Panc1 (cell line): ENCODE results near the gene NUDT7. TPM values are rescaled to one million over a fixed set of nuclear protein-coding genes. Genes with fewer than 3 reads are reported as not detected.
A peak's percentile ranks its signal among the peaks of the same experiment; 100 is the strongest.

ENCODE experiments used
- ATAC-seq: fragments of 200-7000 bp; cut with Tn5 transposase; 2 replicates; pipeline ENCODE4 v1.9.1; 2020; ENCODE audit warnings: mild to moderate bottlenecking, moderate library complexity
- BruUV-seq: library from RNA; stranded (reverse); fragments of 400-500 nt; replicated peaks from 2 replicates; lab custom pipeline; 2021; lab: Mats Ljungman, UMichigan
- CTCF ChIA-PET: fragments of 300-600 bp; sonication (Branson Sonifier 250); formaldehyde crosslinking; loops from one replicate; lab custom pipeline; 2022; ENCODE audit warnings: antibody characterized with exemption; lab: Charles Lee
- POLR2A ChIA-PET: fragments of 300-600 bp; sonication (Branson Sonifier 250); formaldehyde crosslinking; loops from one replicate; lab custom pipeline; 2022; ENCODE audit warnings: antibody characterized with exemption; lab: Charles Lee
- DNase-seq: peaks from one replicate; pipeline ENCODE4 v3.0.0-alpha.2; 2010; ENCODE audit warnings: low read depth, low spot score
- H3K27ac ChIP-seq: 2 replicates; pipeline ENCODE4 v1.5.1; 2011; ENCODE audit warnings: mild to moderate bottlenecking, low read length, inconsistent platforms
- H3K27me3 ChIP-seq: fragments of 200-500 bp; sonication (Bioruptor generic); 2 replicates; pipeline ENCODE4 v1.6.0; 2014; ENCODE audit warnings: low read length, inconsistent platforms; ENCODE audit not compliant: control insufficient read depth, insufficient read depth
- H3K36me3 ChIP-seq: fragments of 200-500 bp; sonication (Bioruptor generic); 2 replicates; pipeline ENCODE4 v1.5.1; 2014; ENCODE audit warnings: inconsistent platforms, mild to moderate bottlenecking, low read length, moderate library complexity; ENCODE audit not compliant: control insufficient read depth, insufficient read depth
- H3K4me1 ChIP-seq: 2 replicates; pipeline ENCODE4 v1.5.1; 2011; ENCODE audit warnings: inconsistent platforms, mild to moderate bottlenecking, low read length, moderate library complexity; ENCODE audit not compliant: control insufficient read depth, insufficient read depth
- H3K4me3 ChIP-seq, 2 experiments: 2 replicates each; pipeline ENCODE4 v1.5.1; 2011 to 2012; ENCODE audit warnings: low read depth in 2 of 2, low read length in 2 of 2, mild to moderate bottlenecking in 2 of 2, inconsistent platforms in 1 of 2, moderate library complexity in 1 of 2
- H3K9me3 ChIP-seq: fragments of 200-500 bp; sonication (Bioruptor generic); 2 replicates; pipeline ENCODE4 v1.5.1; 2014; ENCODE audit warnings: low read depth, mild to moderate bottlenecking, inconsistent platforms, low read length, moderate library complexity; ENCODE audit not compliant: control insufficient read depth, insufficient read depth
- POLR2AphosphoS5 ChIP-seq: IDR thresholded peaks from 2 replicates; pipeline ENCODE4 v1.6.1; 2012; ENCODE audit warnings: mild to moderate bottlenecking, low read depth, low read length, moderate library complexity
- SIN3A ChIP-seq: IDR thresholded peaks from 2 replicates; pipeline ENCODE4 v1.6.1; 2012; ENCODE audit warnings: low read depth, mild to moderate bottlenecking, low read length, moderate library complexity, borderline replicate concordance; ENCODE audit not compliant: insufficient read depth
- TCF7L2 ChIP-seq: IDR thresholded peaks from 2 replicates; pipeline ENCODE4 v1.6.1; 2011; ENCODE audit warnings: mild to moderate bottlenecking, low read depth, low read length, inconsistent platforms
- in situ Hi-C: cut with HindIII; loops from 2 replicates; pipeline ENCODE4 v1.10.0; 2016; ENCODE audit warnings: low sequenced_read_pairs, low pct_unique_long_range_greater_than_20kb
- intact Hi-C: fragments of 100-400 bp; cut with micrococcal nuclease; formaldehyde crosslinking; loops from one replicate; pipeline ENCODE4 v1.10.0; 2022; ENCODE audit not compliant: unreplicated experiment
- total RNA-seq: library from RNA; stranded (reverse); gene quantifications from one replicate; pipeline ENCODE4 v1.2.1, GENCODE V29; 2021; ENCODE audit not compliant: unreplicated experiment
- TF ChIP-seq, protein P1 (sequence below), 2 experiments: IDR thresholded peaks; 2 replicates each; pipeline ENCODE4 v1.6.1; 2011 to 2012; ENCODE audit warnings: low read depth in 2 of 2, control low read depth in 1 of 2, low read length in 1 of 2, mild to moderate bottlenecking in 1 of 2, moderate library complexity in 1 of 2; ENCODE audit not compliant: insufficient read depth in 1 of 2
- TF ChIP-seq, protein P2 (sequence below): fragments of 450-650 bp; IDR thresholded peaks from 2 replicates; pipeline ENCODE4 v1.5.1; 2017; ENCODE audit warnings: mild to moderate bottlenecking

The NUDT7 gene
- total RNA-seq, 1 experiment from 2014 or later = 4.7 TPM

DNA sequence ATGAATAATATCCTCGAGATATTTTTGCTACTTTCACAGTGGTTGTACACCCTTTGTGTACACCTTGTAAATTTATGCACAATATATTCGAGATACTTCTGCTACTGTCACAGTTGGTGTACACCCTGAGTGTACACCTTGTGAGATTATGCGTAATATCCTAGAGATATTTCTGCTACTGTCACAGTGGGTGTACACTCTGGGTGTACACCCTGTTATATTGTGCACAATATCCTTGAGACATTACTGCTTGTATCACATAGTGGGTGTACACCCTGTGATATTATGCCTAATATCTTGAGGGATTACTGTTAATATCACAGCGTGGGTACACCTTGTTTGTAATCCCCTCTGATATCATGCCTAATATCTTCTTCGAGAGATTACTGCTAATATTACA lies 7.2 kb upstream of the NUDT7 start:
- Histone ChIP-seq H3K4me1 (no peaks in the 10 kb centered on the region; the same call in 1 of the 2 replicates), H3K4me3 (no peak overlapping the region), H3K27me3 (no peaks in the 10 kb centered on the region), H3K9me3 (no peaks in the 10 kb centered on the region), H3K27ac (no peak overlapping the region), H3K36me3 (no peaks in the 10 kb centered on the region)
- TF ChIP-seq SIN3A = no peak
- TF ChIP-seq TCF7L2 = no peak
- TF ChIP-seq, protein P1, sequence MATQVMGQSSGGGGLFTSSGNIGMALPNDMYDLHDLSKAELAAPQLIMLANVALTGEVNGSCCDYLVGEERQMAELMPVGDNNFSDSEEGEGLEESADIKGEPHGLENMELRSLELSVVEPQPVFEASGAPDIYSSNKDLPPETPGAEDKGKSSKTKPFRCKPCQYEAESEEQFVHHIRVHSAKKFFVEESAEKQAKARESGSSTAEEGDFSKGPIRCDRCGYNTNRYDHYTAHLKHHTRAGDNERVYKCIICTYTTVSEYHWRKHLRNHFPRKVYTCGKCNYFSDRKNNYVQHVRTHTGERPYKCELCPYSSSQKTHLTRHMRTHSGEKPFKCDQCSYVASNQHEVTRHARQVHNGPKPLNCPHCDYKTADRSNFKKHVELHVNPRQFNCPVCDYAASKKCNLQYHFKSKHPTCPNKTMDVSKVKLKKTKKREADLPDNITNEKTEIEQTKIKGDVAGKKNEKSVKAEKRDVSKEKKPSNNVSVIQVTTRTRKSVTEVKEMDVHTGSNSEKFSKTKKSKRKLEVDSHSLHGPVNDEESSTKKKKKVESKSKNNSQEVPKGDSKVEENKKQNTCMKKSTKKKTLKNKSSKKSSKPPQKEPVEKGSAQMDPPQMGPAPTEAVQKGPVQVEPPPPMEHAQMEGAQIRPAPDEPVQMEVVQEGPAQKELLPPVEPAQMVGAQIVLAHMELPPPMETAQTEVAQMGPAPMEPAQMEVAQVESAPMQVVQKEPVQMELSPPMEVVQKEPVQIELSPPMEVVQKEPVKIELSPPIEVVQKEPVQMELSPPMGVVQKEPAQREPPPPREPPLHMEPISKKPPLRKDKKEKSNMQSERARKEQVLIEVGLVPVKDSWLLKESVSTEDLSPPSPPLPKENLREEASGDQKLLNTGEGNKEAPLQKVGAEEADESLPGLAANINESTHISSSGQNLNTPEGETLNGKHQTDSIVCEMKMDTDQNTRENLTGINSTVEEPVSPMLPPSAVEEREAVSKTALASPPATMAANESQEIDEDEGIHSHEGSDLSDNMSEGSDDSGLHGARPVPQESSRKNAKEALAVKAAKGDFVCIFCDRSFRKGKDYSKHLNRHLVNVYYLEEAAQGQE (IDR thresholded peaks at IDR 0.05; ENCODE audit: insufficient read depth in 1 of 2, low read depth in 2 of 2, low read length in 1 of 2) = no peak
- TF ChIP-seq, protein P2, sequence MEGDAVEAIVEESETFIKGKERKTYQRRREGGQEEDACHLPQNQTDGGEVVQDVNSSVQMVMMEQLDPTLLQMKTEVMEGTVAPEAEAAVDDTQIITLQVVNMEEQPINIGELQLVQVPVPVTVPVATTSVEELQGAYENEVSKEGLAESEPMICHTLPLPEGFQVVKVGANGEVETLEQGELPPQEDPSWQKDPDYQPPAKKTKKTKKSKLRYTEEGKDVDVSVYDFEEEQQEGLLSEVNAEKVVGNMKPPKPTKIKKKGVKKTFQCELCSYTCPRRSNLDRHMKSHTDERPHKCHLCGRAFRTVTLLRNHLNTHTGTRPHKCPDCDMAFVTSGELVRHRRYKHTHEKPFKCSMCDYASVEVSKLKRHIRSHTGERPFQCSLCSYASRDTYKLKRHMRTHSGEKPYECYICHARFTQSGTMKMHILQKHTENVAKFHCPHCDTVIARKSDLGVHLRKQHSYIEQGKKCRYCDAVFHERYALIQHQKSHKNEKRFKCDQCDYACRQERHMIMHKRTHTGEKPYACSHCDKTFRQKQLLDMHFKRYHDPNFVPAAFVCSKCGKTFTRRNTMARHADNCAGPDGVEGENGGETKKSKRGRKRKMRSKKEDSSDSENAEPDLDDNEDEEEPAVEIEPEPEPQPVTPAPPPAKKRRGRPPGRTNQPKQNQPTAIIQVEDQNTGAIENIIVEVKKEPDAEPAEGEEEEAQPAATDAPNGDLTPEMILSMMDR = no peak
- TF ChIP-seq POLR2AphosphoS5 = no peak
- BruUV-seq = no TSS peak
- POLR2A ChIA-PET = no interaction called here
- DNase-seq (no peak), ATAC-seq (no peak)
- intact Hi-C loops = no loop called here
- CTCF ChIA-PET = no interaction called here
- in situ Hi-C loops = no loop called here

DNA sequence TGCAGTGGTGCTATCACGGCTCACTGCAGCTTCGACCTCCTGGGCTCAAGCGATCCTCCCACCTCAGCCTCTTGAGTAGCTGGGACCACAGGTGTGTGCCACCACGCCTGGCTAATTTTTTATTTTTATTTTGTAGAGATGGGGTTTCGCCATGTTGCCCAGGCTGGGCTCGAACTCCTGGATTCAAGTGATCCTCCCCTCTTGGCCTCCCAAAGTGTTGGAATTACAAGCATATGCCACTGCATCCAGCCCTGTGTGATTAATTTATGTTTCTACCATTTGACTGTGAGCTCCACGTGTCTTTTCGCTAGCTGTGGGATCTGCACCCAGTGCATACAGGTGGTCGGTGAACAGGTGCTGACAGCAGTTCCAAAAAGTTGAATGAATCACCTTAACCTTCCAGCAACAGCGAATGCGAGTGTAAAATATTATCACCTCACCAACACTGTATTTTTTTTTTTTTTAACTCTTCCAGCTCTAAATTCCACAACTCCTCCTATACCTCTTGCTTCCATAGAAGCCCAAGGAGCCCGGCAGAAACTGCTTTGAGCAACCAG lies 484 bp upstream of the NUDT7 start:
- BruUV-seq = no TSS peak
- intact Hi-C loops = no loop called here
- peak overlapping the region; percentile 8 to 51; a peak in 3 of 4 replicates for H3K4me3 ChIP-seq
- POLR2A ChIA-PET = no interaction called here
- H3K36me3 ChIP-seq = no peaks in the 10 kb centered on the region; the same call in 1 of the 2 replicates
- TF ChIP-seq, protein P1 (IDR thresholded peaks at IDR 0.05; ENCODE audit: insufficient read depth in 1 of 2, low read depth in 2 of 2, low read length in 1 of 2) = no peak
- no peak for TF ChIP-seq SIN3A
- TF ChIP-seq, protein P2 = no peak
- no peak for TF ChIP-seq POLR2AphosphoS5
- no peak for TF ChIP-seq TCF7L2
- ATAC-seq (peak; percentile 13; the same call in 1 of the 2 replicates), DNase-seq (peak; percentile 2)
- CTCF ChIA-PET = no interaction called here
- no peaks in the 10 kb centered on the region for H3K27me3 ChIP-seq
- no peaks in the 10 kb centered on the region for H3K9me3 ChIP-seq
- in situ Hi-C loops = no loop called here
- H3K4me1 ChIP-seq = peaks cover 3% of the 10 kb centered on the region; the same call in 1 of the 2 replicates
- H3K27ac ChIP-seq = no peak overlapping the region
